IMR-90 (cell line): ENCODE measurements around the gene DCAF16.

Source experiments
- BHLHE40 ChIP-seq: fragments of 150-350 bp; IDR thresholded peaks from 2 replicates; pipeline ENCODE4 v1.6.1; 2016; ENCODE audit warnings: mild to moderate bottlenecking, low read depth, low read length
- CTCF ChIP-seq: conservative IDR thresholded peaks from 2 replicates; pipeline ENCODE4 v1.5.1; 2012; ENCODE audit warnings: mild to moderate bottlenecking, low read depth, low read length, improper control_type of control experiment

GRCh38 chr4:17823871-17824669, 13.5 kb upstream of the DCAF16 start:
- TF ChIP-seq CTCF, result no peak
- TF ChIP-seq BHLHE40, result no peak
